Measurements from ENCODE around the gene HSPG2. TPM values are rescaled to one million over a fixed set of nuclear protein-coding genes. Genes with fewer than 3 reads are reported as not detected.

HSPG2 gene
- total RNA-seq, 2 donors from 2014 or later: 148 to 152 TPM

- TF ChIP-seq CTCF (IDR thresholded peaks at IDR 0.05): no peak
- Histone ChIP-seq H3K27ac (no peak overlapping the region), H3K4me1 (no peaks in the 10 kb centered on the region), H3K9ac (ENCODE audit: low read depth in 2 of 2, low read length in 2 of 2) (no peak overlapping the region), H3K9me3 (no peaks in the 10 kb centered on the region), H3K36me3 (peaks cover 20% of the 10 kb centered on the region), H3K27me3 (no peaks in the 10 kb centered on the region), H3K4me3 (no peak overlapping the region)
- no peak for DNase-seq
- intact Hi-C loops (cut with DNase I): no loop called here
Measured at GRCh38 chr1:21849909-21850576, 87.1 kb downstream of the HSPG2 start.

GRCh38 chr1:21848524-21849174, 88.5 kb downstream of the HSPG2 start:
- intact Hi-C loops (cut with DNase I): no loop called here
- H3K9ac ChIP-seq (ENCODE audit: low read depth in 2 of 2, low read length in 2 of 2): no peak overlapping the region
- no peak overlapping the region for H3K27ac ChIP-seq
- no peaks in the 10 kb centered on the region for H3K9me3 ChIP-seq
- H3K4me1 ChIP-seq: no peaks in the 10 kb centered on the region
- no peak for TF ChIP-seq CTCF (IDR thresholded peaks at IDR 0.05)
- H3K36me3 ChIP-seq: peaks cover 20% of the 10 kb centered on the region
- no peak overlapping the region for H3K4me3 ChIP-seq
- no peaks in the 10 kb centered on the region for H3K27me3 ChIP-seq
- DNase-seq: no peak

GRCh38 chr1:21847223-21848205, 89.6 kb downstream of the HSPG2 start:
- TF ChIP-seq CTCF (IDR thresholded peaks at IDR 0.05): no peak
- Histone ChIP-seq H3K4me3 (no peak overlapping the region), H3K9ac (ENCODE audit: low read depth in 2 of 2, low read length in 2 of 2) (no peak overlapping the region), H3K27ac (no peak overlapping the region), H3K27me3 (no peaks in the 10 kb centered on the region), H3K9me3 (no peaks in the 10 kb centered on the region), H3K36me3 (peaks cover 12% of the 10 kb centered on the region), H3K4me1 (no peaks in the 10 kb centered on the region)
- DNase-seq: no peak
- intact Hi-C loops (cut with DNase I): no loop called here

- no peak for DNase-seq
- TF ChIP-seq CTCF (IDR thresholded peaks at IDR 0.05): no peak
Measured at GRCh38 chr1:21845646-21846641, 91.2 kb downstream of the HSPG2 start.

More at GRCh38 chr1:21845646-21846641, 91.2 kb downstream of the HSPG2 start:
- Histone ChIP-seq H3K4me1 (no peaks in the 10 kb centered on the region), H3K9me3 (no peaks in the 10 kb centered on the region), H3K27me3 (no peaks in the 10 kb centered on the region), H3K4me3 (no peak overlapping the region), H3K9ac (ENCODE audit: low read depth in 2 of 2, low read length in 2 of 2) (no peak overlapping the region), H3K36me3 (peaks cover 3% of the 10 kb centered on the region), H3K27ac (no peak overlapping the region)
- intact Hi-C loops (cut with DNase I): no loop called here

All from colonic mucosa (tissue), 4 donors.